ENCODE data around the gene DYNC1H1. TPM values are rescaled to one million over a fixed set of nuclear protein-coding genes. Genes with fewer than 3 reads are reported as not detected.
A peak's percentile ranks its signal among the peaks of the same experiment; 100 is the strongest.

DYNC1H1 gene
- total RNA-seq, 2 donors from 2014 or later, result 345 to 359 TPM

GRCh38 chr14:102095871-102096568 is 131.6 kb downstream of the DYNC1H1 start:
- intact Hi-C loops (cut with DNase I), result loop anchor here (2.0 to 5.0 kb wide), 2 partner anchors 49 to 389 kb away; no protein-coding TSS in a partner anchor
- no peak for DNase-seq
- Histone ChIP-seq H3K9me3 (no peaks in the 10 kb centered on the region), H3K36me3 (no peaks in the 10 kb centered on the region), H3K27ac (no peak overlapping the region), H3K9ac (ENCODE audit: low read depth in 2 of 2, low read length in 2 of 2) (no peak overlapping the region), H3K27me3 (no peaks in the 10 kb centered on the region), H3K4me1 (peaks cover 4% of the 10 kb centered on the region), H3K4me3 (no peak overlapping the region)
- TF ChIP-seq, protein P1, sequence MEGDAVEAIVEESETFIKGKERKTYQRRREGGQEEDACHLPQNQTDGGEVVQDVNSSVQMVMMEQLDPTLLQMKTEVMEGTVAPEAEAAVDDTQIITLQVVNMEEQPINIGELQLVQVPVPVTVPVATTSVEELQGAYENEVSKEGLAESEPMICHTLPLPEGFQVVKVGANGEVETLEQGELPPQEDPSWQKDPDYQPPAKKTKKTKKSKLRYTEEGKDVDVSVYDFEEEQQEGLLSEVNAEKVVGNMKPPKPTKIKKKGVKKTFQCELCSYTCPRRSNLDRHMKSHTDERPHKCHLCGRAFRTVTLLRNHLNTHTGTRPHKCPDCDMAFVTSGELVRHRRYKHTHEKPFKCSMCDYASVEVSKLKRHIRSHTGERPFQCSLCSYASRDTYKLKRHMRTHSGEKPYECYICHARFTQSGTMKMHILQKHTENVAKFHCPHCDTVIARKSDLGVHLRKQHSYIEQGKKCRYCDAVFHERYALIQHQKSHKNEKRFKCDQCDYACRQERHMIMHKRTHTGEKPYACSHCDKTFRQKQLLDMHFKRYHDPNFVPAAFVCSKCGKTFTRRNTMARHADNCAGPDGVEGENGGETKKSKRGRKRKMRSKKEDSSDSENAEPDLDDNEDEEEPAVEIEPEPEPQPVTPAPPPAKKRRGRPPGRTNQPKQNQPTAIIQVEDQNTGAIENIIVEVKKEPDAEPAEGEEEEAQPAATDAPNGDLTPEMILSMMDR (IDR thresholded peaks at IDR 0.05), result no peak

GRCh38 chr14:102096569-102097188 is 132.3 kb downstream of the DYNC1H1 start:
- Histone ChIP-seq H3K4me3 (no peak overlapping the region), H3K36me3 (no peaks in the 10 kb centered on the region), H3K4me1 (peaks cover 4% of the 10 kb centered on the region), H3K9ac (ENCODE audit: low read depth in 2 of 2, low read length in 2 of 2) (no peak overlapping the region), H3K27me3 (no peaks in the 10 kb centered on the region), H3K27ac (no peak overlapping the region), H3K9me3 (no peaks in the 10 kb centered on the region)
- TF ChIP-seq, protein P1 (IDR thresholded peaks at IDR 0.05), result peak; percentile 78
- intact Hi-C loops (cut with DNase I), result loop anchor here (2.0 to 5.0 kb wide), 2 partner anchors 50 to 389 kb away; no protein-coding TSS in a partner anchor
- peak; percentile 92 for DNase-seq

GRCh38 chr14:102097441-102098135 is 133.2 kb downstream of the DYNC1H1 start:
- H3K9ac ChIP-seq (ENCODE audit: low read depth in 2 of 2, low read length in 2 of 2), result peak overlapping the region in 1 of 2 donors; percentile 68
- H3K27me3 ChIP-seq, result no peaks in the 10 kb centered on the region
- no peak overlapping the region for H3K4me3 ChIP-seq
- peaks cover 4% of the 10 kb centered on the region for H3K4me1 ChIP-seq
- intact Hi-C loops (cut with DNase I), result loop anchor here (2.0 to 5.0 kb wide), 2 partner anchors 51 to 390 kb away; no protein-coding TSS in a partner anchor
- H3K27ac ChIP-seq, result peak overlapping the region; percentile 37
- peak; percentile 68 for DNase-seq
- no peaks in the 10 kb centered on the region for H3K36me3 ChIP-seq
- no peaks in the 10 kb centered on the region for H3K9me3 ChIP-seq
- TF ChIP-seq, protein P1 (IDR thresholded peaks at IDR 0.05), result no peak

- Histone ChIP-seq H3K27ac (no peak overlapping the region), H3K9ac (ENCODE audit: low read depth in 2 of 2, low read length in 2 of 2) (no peak overlapping the region), H3K4me1 (no peaks in the 10 kb centered on the region), H3K36me3 (no peaks in the 10 kb centered on the region), H3K4me3 (no peak overlapping the region), H3K27me3 (no peaks in the 10 kb centered on the region), H3K9me3 (no peaks in the 10 kb centered on the region)
- TF ChIP-seq, protein P1 (IDR thresholded peaks at IDR 0.05), result no peak
- intact Hi-C loops (cut with DNase I), result no loop called here
- DNase-seq, result no peak
Observed at GRCh38 chr14:102103062-102103695, 138.8 kb downstream of the DYNC1H1 start.

DNA sequence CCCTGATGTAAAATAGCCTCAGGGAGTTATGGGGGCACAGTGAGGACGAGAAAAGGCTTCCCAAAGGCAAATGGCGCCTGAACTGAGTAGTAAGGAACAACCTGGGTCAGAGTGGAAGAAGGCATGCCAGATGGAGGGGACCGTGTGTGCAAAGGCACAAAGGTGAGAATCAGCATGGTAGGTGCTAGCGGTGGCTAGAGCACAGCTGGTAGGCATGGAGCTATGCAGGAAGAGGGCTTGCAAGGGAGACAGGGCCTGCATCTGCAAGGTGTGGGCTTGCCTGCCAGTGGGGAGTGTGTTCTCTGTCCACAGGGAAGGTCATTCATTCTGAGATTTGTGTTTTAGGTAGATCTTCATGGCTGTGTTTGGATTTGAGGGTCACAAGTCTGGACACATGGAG is 141.0 kb downstream of the DYNC1H1 start:
- Histone ChIP-seq H3K4me1 (no peaks in the 10 kb centered on the region), H3K36me3 (no peaks in the 10 kb centered on the region), H3K9me3 (no peaks in the 10 kb centered on the region), H3K27me3 (no peaks in the 10 kb centered on the region), H3K9ac (ENCODE audit: low read depth in 2 of 2, low read length in 2 of 2) (no peak overlapping the region), H3K4me3 (no peak overlapping the region), H3K27ac (no peak overlapping the region)
- TF ChIP-seq, protein P1 (IDR thresholded peaks at IDR 0.05), result no peak
- DNase-seq, result no peak
- intact Hi-C loops (cut with DNase I), result no loop called here
